ENCODE measurements around the gene DTYMK. TPM values are rescaled to one million over a fixed set of nuclear protein-coding genes. Genes with fewer than 3 reads are reported as not detected.
A peak's percentile ranks its signal among the peaks of the same experiment; 100 is the strongest.

Gene DTYMK
- total and polyA plus RNA-seq, 7 donors = 6.4 to 24.6 (median 8.1) TPM

GRCh38 chr2:241680827-241681599, 5.6 kb downstream of the DTYMK start:
- no peak overlapping the region for H3K4me3 ChIP-seq
- H3K9me3 ChIP-seq = no peaks in the 10 kb centered on the region
- H3K4me1 ChIP-seq = peaks cover 16% of the 10 kb centered on the region
- H3K36me3 ChIP-seq (ENCODE audit: insufficient read depth in 1 of 2, low read depth in 1 of 2) = peaks cover 0 to 72% of the 10 kb centered on the region in 2 donors
- WGBS, 3 donors = 46 to 54% (median 50%) methylated on average over 14 of the region's 14 CpGs
- peak overlapping the region; percentile 49 for H3K27ac ChIP-seq
- no peaks in the 10 kb centered on the region for H3K27me3 ChIP-seq (ENCODE audit: insufficient read depth in 3 of 3, low read length in 2 of 3)
- peak; percentile 60 to 67 for DNase-seq
- no peak for TF ChIP-seq CTCF (IDR thresholded peaks at IDR 0.05)
- intact Hi-C loops (cut with DNase I) = no loop called here
- peak; percentile 90 to 92 (median 92) for ATAC-seq

- Histone ChIP-seq H3K27me3 (ENCODE audit: insufficient read depth in 3 of 3, low read length in 2 of 3) (no peaks in the 10 kb centered on the region), H3K4me1 (peaks cover 9% of the 10 kb centered on the region), H3K4me3 (no peak overlapping the region), H3K9me3 (no peaks in the 10 kb centered on the region), H3K36me3 (ENCODE audit: insufficient read depth in 1 of 2, low read depth in 1 of 2) (peaks cover 0 to 74% of the 10 kb centered on the region in 2 donors), H3K27ac (peak overlapping the region; percentile 28)
- TF ChIP-seq CTCF (IDR thresholded peaks at IDR 0.05) = no peak
- DNase-seq (no peak), ATAC-seq (no peak)
- intact Hi-C loops (cut with DNase I) = no loop called here
- WGBS, 3 donors = 83 to 88% (median 84%) methylated on average over 12 of the region's 12 CpGs
Measured at GRCh38 chr2:241680044-241680443, 6.6 kb downstream of the DTYMK start.

- DNase-seq (no peak), ATAC-seq (no peak)
- Histone ChIP-seq H3K4me3 (no peak overlapping the region), H3K36me3 (ENCODE audit: insufficient read depth in 1 of 2, low read depth in 1 of 2) (peaks cover 0 to 69% of the 10 kb centered on the region in 2 donors), H3K4me1 (peaks cover 9% of the 10 kb centered on the region), H3K9me3 (no peaks in the 10 kb centered on the region), H3K27me3 (ENCODE audit: insufficient read depth in 3 of 3, low read length in 2 of 3) (no peaks in the 10 kb centered on the region), H3K27ac (no peak overlapping the region)
- TF ChIP-seq CTCF (IDR thresholded peaks at IDR 0.05) = no peak
- intact Hi-C loops (cut with DNase I) = no loop called here
- WGBS, 3 donors = 88 to 93% (median 89%) methylated on average over 20 to 22 of the region's 22 CpGs
Measured at GRCh38 chr2:241678784-241679540, 7.7 kb downstream of the DTYMK start.

GRCh38 chr2:241678307-241678706, 8.3 kb downstream of the DTYMK start:
- H3K4me3 ChIP-seq = no peak overlapping the region
- no peak for TF ChIP-seq CTCF (IDR thresholded peaks at IDR 0.05)
- no peak for DNase-seq
- no peak for ATAC-seq
- H3K9me3 ChIP-seq = no peaks in the 10 kb centered on the region
- WGBS, 3 donors = 78 to 84% (median 79%) methylated on average over 18 of the region's 18 CpGs
- H3K27ac ChIP-seq = no peak overlapping the region
- peaks cover 9% of the 10 kb centered on the region for H3K4me1 ChIP-seq
- peaks cover 0 to 69% of the 10 kb centered on the region in 2 donors for H3K36me3 ChIP-seq (ENCODE audit: insufficient read depth in 1 of 2, low read depth in 1 of 2)
- no peaks in the 10 kb centered on the region for H3K27me3 ChIP-seq (ENCODE audit: insufficient read depth in 3 of 3, low read length in 2 of 3)
- intact Hi-C loops (cut with DNase I) = no loop called here

Data from psoas muscle (tissue), 8 donors.